BJ (cell line): ENCODE data around the gene OTOA. TPM values are rescaled to one million over a fixed set of nuclear protein-coding genes. Genes with fewer than 3 reads are reported as not detected.
"Not testable (repeated sequence)": the region's sequence is repeated elsewhere in the genome, so short reads cannot be mapped to it uniquely, and the experiment has no call there.

ENCODE experiments used
- CTCF ChIA-PET: fragments of 350-600 bp; formaldehyde crosslinking; extraction: SDS; loops from one replicate; lab custom pipeline; 2021; ENCODE audit warnings: antibody characterized with exemption, inconsistent platforms; lab: Yijun Ruan, JAX
- POLR2A ChIA-PET: fragments of 300-600 bp; sonication (Branson Sonifier 250); formaldehyde crosslinking; extraction: SDS; loops from one replicate; lab custom pipeline; 2021; ENCODE audit warnings: antibody characterized with exemption; lab: Charles Lee
- DNase-seq: peaks from one replicate; pipeline ENCODE4 v3.0.0-alpha.2; 2011; ENCODE audit warnings: low read depth
- H3K27me3 ChIP-seq: 2 replicates; pipeline ENCODE4 v1.6.0; 2011; ENCODE audit warnings: low read length; ENCODE audit not compliant: control insufficient read depth, insufficient read depth
- H3K36me3 ChIP-seq: 2 replicates; pipeline ENCODE4 v1.5.1; 2011; ENCODE audit warnings: low read length; ENCODE audit not compliant: control insufficient read depth, insufficient read depth
- H3K4me3 ChIP-seq: 2 replicates; pipeline ENCODE4 v1.5.1; 2011; ENCODE audit warnings: low read depth, mild to moderate bottlenecking, control low read depth, low read length
- polyA plus RNA-seq: library from polyadenylated mRNA; depleted of rRNA; stranded (reverse); fragments of >200 nt; gene quantifications from 2 replicates; pipeline ENCODE4 v1.2.3, GENCODE V29; 2011
- TF ChIP-seq, protein P1 (sequence below): IDR thresholded peaks from 2 replicates; pipeline ENCODE4 v1.5.1; 2011; ENCODE audit warnings: low read depth, mild to moderate bottlenecking, control low read depth, inconsistent platforms, low read length, moderate library complexity; ENCODE audit not compliant: insufficient read depth

The OTOA gene
- polyA plus RNA-seq, 1 experiment, result 0.04 TPM

DNA sequence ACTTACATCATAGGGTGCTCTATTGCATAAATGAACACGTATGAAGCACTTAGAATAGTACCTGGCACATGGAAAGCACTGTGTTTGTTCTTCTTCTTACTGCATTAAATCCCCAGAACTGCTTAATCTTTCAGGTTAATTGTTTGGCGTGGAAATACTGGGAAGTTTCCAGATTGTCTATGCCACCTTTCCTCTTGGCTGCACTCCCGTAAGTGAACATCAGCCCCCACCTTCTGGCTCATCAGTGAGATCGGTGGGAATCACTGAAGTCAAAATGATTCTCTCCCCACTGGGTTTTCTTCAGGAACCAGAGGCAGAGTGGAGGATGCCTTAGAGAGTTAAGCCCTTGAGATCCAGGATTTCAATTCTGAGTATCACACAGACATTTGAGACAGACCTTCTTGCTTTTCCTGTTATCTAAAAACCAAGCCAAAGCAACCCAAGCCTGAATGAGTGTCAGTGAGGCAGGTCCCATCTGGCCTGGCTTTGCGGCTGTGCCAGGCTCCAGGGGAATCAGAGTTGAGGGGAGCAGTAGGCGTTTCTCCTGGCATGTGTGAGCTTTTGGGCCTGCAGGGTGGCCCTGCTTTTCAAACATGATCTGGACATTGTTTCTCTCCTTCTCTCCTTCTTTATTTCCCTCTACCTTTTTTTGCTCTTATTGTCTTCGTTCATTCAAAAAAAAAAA, 59.1 kb downstream of the OTOA start:
- no peaks in the 10 kb centered on the region; the same call in 1 of the 2 replicates for H3K27me3 ChIP-seq
- POLR2A ChIA-PET, result no interaction called here
- no peak for DNase-seq
- H3K4me3 ChIP-seq, result no peak overlapping the region
- TF ChIP-seq, protein P1, sequence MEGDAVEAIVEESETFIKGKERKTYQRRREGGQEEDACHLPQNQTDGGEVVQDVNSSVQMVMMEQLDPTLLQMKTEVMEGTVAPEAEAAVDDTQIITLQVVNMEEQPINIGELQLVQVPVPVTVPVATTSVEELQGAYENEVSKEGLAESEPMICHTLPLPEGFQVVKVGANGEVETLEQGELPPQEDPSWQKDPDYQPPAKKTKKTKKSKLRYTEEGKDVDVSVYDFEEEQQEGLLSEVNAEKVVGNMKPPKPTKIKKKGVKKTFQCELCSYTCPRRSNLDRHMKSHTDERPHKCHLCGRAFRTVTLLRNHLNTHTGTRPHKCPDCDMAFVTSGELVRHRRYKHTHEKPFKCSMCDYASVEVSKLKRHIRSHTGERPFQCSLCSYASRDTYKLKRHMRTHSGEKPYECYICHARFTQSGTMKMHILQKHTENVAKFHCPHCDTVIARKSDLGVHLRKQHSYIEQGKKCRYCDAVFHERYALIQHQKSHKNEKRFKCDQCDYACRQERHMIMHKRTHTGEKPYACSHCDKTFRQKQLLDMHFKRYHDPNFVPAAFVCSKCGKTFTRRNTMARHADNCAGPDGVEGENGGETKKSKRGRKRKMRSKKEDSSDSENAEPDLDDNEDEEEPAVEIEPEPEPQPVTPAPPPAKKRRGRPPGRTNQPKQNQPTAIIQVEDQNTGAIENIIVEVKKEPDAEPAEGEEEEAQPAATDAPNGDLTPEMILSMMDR, result no peak
- H3K36me3 ChIP-seq, result no peaks in the 10 kb centered on the region
- CTCF ChIA-PET, result no interaction called here

DNA sequence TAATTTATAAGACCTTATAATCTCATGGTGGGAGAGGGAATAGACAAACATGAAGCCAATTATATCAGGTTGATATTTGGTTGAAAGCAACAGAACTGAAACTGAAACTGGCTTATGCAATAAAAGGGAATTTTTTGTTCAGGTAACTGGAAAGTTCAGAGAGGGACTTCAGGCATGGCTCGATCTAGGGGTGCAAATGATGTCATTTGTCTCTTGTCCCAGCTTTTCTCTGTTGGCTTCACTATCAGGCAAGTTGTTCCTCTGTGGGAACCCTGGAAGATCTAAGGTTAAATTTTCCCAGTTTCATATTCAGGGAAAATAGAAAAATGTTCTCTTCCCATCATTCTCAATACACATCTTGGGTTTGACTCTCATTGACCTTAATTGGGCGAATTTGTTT, 59.8 kb downstream of the OTOA start:
- POLR2A ChIA-PET, result no interaction called here
- no peaks in the 10 kb centered on the region for H3K36me3 ChIP-seq

DNA sequence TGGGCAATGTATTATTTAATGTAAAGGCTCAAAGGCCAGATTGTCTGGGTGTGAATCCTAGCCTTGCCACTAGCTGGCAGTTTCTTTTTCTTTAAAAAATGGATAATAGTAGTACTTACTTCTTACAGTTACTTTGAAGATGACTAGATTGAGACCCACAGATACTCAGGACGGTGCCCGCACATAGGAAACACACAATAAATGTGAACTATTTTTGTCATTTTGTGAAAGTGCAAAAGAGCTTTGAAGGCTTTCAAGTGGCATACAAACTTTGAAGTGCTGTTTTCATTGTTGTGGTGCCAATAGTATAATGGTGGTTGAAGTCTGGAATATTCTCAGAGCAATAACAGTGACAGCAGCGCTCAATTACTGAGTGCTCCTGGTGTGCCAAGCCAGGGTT, 63.6 kb downstream of the OTOA start:
- no peaks in the 10 kb centered on the region; the same call in 1 of the 2 replicates for H3K27me3 ChIP-seq
- TF ChIP-seq, protein P1, result no peak
- H3K36me3 ChIP-seq, result no peaks in the 10 kb centered on the region
- H3K4me3 ChIP-seq, result no peak overlapping the region
- no peak for DNase-seq
- ChIA-PET CTCF (interaction anchor here (0.6 kb wide), 1 partner anchor 372 kb away, joined by 4 read pairs; no protein-coding TSS in a partner anchor), POLR2A (no interaction called here)

More for the DNA sequence above, 59.8 kb downstream of the OTOA start:
- TF ChIP-seq, protein P1, result no peak
- CTCF ChIA-PET, result no interaction called here
- Histone ChIP-seq H3K4me3 (no peak overlapping the region), H3K27me3 (no peaks in the 10 kb centered on the region; the same call in 1 of the 2 replicates)
- DNase-seq, result no peak

DNA sequence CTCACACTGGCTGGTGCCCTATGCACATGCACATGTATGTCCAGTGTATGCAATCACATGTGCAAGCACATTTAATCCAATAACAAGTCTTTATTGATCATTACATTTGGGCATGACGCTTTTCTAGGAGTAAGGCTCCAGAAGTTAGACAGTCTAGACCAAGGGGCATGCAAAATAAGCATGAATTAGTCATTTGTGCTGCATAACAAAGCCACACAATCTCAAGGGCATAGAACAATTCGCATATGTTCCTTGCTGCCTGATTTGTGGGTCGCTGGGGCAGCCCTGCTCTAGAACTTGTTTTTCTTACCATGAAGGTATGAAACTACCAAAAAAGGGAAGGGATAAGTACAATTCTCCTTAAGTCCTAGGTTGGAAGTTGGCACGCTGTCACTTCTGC, 67.5 kb downstream of the OTOA start:
- H3K27me3 ChIP-seq, CTCF ChIA-PET, H3K36me3 ChIP-seq, POLR2A ChIA-PET, DNase-seq, H3K4me3 ChIP-seq: not testable (repeated sequence)

DNA sequence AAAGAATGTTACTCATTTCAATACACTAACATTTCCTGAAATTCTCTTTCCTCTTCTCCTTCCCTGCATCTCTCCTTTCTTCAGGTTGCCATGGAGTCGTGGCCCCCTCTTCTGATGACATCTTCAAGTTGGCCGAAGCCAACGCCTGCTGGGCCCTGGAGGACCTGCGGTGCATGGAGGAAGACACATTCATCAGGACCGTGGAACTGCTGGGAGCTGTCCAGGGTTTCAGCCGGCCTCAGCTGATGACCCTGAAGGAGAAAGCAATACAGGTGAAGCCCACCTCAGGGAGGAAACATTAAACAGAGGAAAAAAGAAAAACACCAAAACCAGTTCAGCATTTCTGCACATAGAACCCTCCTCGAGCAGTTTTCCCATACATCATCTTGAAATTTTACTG, 76.9 kb downstream of the OTOA start:
- H3K4me3 ChIP-seq, H3K36me3 ChIP-seq, H3K27me3 ChIP-seq, DNase-seq, POLR2A ChIA-PET, CTCF ChIA-PET: not testable (repeated sequence)

DNA sequence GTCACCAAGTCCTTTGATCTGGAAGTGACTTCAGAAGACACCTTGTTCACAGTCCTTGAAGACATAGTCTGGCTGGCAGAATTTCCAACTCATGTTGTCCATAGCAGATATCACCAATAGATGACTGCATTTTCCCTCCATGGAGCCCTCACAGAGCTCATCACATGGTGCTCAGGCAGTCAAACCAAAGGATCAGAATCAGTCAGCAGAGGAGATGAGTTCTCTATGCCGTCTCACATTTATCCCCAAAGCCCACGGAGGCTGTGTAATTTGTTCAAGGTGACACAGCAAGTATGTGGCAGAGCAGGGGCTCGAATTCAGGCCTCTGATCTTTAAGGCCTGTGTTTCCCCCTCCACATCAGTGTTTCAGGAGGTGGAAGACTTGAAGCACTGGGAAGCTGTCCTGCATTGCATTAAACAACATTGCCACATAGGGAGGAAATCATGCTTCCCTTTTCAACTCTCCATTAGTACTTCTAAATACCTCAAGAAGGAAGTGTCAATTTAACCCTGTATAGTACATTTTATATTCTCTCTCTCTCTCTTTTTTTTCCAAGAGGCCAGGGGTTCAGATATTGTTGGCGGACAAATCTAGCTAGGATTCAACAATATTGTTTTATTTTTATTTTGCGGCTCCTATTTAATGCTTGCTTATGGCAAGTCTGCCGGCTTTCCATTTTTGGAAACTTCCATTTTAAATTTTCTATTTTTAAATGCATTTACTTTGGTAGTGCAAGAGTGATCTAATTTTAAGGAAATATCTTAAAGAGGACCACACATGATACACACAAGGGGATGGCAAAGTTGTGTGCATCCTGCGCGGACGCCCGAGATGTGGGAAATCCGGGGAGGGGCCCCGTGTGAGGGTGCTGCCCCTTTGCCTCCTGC, 92.7 kb downstream of the OTOA start:
- POLR2A ChIA-PET, CTCF ChIA-PET, H3K27me3 ChIP-seq, H3K36me3 ChIP-seq, DNase-seq, H3K4me3 ChIP-seq: not testable (repeated sequence)

DNA sequence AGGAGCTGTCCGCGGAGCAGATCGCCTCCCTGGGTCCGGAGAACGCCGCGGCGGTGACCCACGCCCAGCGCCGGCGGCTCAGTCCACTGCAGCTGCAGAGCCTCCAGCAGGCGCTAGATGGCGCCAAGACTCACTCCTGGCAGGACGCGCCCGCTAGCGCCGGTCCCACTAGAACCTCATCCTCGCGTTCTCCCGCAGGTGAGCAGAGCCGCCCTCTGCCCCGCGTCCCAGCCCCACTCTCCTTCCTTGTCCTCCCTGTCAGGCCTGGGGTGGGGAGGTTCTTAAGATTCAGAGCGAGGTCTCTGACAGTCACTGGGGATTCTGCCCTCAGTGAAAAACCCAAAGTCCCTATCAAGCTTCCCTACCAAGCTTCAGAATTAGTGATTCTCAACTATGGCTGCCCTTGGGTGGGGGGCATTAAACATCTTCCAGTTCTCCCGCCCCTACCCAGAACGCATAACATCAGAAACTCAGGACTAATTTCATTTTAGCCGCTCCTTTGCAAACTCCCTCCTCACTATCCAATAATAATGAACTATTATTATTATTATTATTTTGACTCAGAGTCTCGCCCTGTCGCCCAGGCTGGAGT, 93.4 kb downstream of the OTOA start:
- DNase-seq, H3K27me3 ChIP-seq, H3K36me3 ChIP-seq, H3K4me3 ChIP-seq, POLR2A ChIA-PET, CTCF ChIA-PET: not testable (repeated sequence)

DNA sequence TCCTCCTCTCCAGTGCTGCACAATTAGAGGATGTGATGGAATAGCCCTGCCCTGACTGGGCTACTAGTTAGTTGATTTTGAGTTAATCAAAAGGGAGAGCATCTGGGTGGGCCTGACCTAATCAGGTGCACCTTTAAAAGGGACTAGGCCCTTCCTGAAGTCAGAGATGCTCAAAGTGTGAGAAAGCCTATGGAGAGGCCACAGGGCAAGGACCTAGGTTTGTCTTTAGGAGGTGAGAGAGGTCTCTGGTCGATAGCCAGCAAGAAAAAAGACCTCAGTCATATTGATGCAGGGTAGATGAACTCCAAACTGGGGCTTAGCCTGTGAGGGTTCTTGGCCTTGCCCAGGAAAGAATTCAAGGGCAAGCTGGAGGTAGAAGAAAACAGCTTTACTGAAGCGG, 104.5 kb downstream of the OTOA start:
- H3K36me3 ChIP-seq, POLR2A ChIA-PET: not testable (repeated sequence)

DNA sequence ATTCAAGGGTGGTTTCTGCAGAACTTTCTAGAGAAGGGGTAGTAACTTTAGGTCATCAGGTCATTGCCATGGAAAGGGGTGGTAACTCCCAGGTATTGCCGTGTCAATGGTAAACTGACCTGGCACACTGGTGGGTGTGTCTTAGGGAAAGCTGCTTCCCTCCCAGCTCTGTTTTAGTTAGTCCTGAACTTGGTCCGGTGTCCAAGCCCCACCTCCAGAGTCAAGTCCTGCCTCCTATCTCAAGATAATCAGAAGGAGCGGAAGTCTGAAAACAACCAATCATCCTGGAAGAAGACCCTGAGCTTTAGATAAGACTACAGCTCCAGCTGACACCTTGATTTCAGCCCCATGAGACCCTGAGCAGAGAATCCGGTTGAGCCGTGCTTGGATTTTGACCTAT, 105.0 kb downstream of the OTOA start:
- H3K4me3 ChIP-seq, CTCF ChIA-PET, DNase-seq, H3K36me3 ChIP-seq, POLR2A ChIA-PET, H3K27me3 ChIP-seq: not testable (repeated sequence)

More for the DNA sequence above, 104.5 kb downstream of the OTOA start:
- H3K27me3 ChIP-seq, CTCF ChIA-PET, DNase-seq, H3K4me3 ChIP-seq: not testable (repeated sequence)
